ENCODE measurements around the gene INPP5B. TPM values are rescaled to one million over a fixed set of nuclear protein-coding genes. Genes with fewer than 3 reads are reported as not detected.

INPP5B gene
- total and polyA plus RNA-seq, 9 of the 15 experiments (the other 6 are each of a cell fraction or from before 2014, with no cell fraction given), result 14.1 to 28.7 (median 20.9) TPM

GRCh38 chr1:37922767-37923550 lies 23.9 kb downstream of the INPP5B start (continued):
- TF ChIP-seq CREB3L1 (IDR thresholded peaks at IDR 0.05; ENCODE audit: borderline replicate concordance, low read depth) (no peak), MAZ (CRISPR knock-in tag; conservative IDR thresholded peaks at IDR 0.05 in 1 of 2, IDR thresholded peaks at IDR 0.05 in 1 of 2) (peak in 1 of 2 experiments; percentile 37; a peak in 1 of 4 replicates), CTCFL (IDR thresholded peaks at IDR 0.05; ENCODE audit: borderline replicate concordance, insufficient read depth, low read depth, low read length, poor library complexity, severe bottlenecking) (no peak), CBFA2T3 (IDR thresholded peaks at IDR 0.05) (peak; percentile 96), HMG20B (CRISPR knock-in tag; IDR thresholded peaks at IDR 0.05) (no peak), ZNF695 (CRISPR knock-in tag; IDR thresholded peaks at IDR 0.05) (no peak), RCOR1 (IDR thresholded peaks at IDR 0.05; ENCODE audit: borderline replicate concordance in 1 of 2, low read depth in 2 of 2, low read length in 2 of 2) (peak in 1 of 2 experiments; percentile 76; a peak in 3 of 4 replicates), ZNF76 (CRISPR knock-in tag; IDR thresholded peaks at IDR 0.05; ENCODE audit: borderline replicate concordance) (no peak), MTA1 (IDR thresholded peaks at IDR 0.05; ENCODE audit: borderline replicate concordance) (no peak; the same call in 1 of the 2 replicates), DPF2 (IDR thresholded peaks at IDR 0.05) (peak; percentile 98), E2F8 (IDR thresholded peaks at IDR 0.05; ENCODE audit: low read depth, partially characterized antibody) (peak; percentile 38), ZNF280A (IDR thresholded peaks at IDR 0.05; ENCODE audit: low read depth, partially characterized antibody) (no peak), CTBP1 (IDR thresholded peaks at IDR 0.05; ENCODE audit: borderline replicate concordance) (peak; percentile 84), ZBTB33 (CRISPR knock-in tag; IDR thresholded peaks at IDR 0.05) (no peak), NFE2 (IDR thresholded peaks at IDR 0.05; ENCODE audit: low read depth) (peak; percentile 91), STAG1 (CRISPR knock-in tag; IDR thresholded peaks at IDR 0.05; ENCODE audit: borderline replicate concordance) (no peak), MAFG (tag; conservative IDR thresholded peaks at IDR 0.05) (peak; percentile 78)

All from K562 (cell line).